GM12865 (cell line): ENCODE results near the gene KANSL1.
"Not testable (repeated sequence)": the region's sequence is repeated elsewhere in the genome, so short reads cannot be mapped to it uniquely, and the experiment has no call there.

Experiments
- DNase-seq: peaks from one replicate; pipeline ENCODE4 v3.0.0; 2010; ENCODE audit warnings: low read depth
- H3K4me3 ChIP-seq: 2 replicates; pipeline ENCODE4 v1.5.1; 2011; ENCODE audit warnings: mild to moderate bottlenecking, low read depth, low read length, control low read depth
- CTCF ChIP-seq: IDR thresholded peaks from 2 replicates; pipeline ENCODE4 v1.5.1; 2011; ENCODE audit warnings: low read length, control low read depth, low read depth, inconsistent platforms; ENCODE audit not compliant: insufficient read depth; ENCODE audit errors: missing control alignments

The KANSL1 gene

GRCh38 chr17:46110219-46110618, 83.0 kb downstream of the KANSL1 start:
- no peak overlapping the region for H3K4me3 ChIP-seq
- DNase-seq, result no peak
- TF ChIP-seq CTCF, result no peak

DNA sequence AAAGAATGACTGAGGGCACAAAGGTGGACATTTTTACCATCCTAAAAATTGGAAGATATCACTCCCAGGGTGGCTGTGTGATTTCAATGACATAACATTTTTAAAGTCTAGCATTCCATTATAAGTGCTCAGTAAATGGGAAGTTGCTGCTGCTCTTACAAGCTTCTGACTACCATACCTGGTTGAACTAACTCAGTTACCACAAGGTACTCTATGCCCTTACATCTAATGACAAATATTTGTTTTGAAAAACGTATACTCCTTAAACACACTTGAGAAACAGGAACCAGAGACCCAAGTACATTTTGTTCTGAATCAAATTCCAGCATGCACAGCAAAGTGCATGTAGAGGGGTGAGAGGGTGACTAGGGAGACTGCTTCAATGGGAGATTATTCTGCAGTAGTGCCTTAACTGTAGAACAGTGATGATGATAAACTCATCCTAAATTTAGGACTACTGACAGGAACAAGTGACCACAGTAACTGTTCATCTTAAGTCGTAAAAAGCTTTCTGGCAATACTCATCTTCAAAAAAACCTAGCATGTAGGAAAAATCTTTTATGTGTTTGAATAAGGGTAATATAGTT, 83.5 kb downstream of the KANSL1 start:
- no peak for TF ChIP-seq CTCF
- DNase-seq, result no peak
- H3K4me3 ChIP-seq, result no peak overlapping the region

- DNase-seq, result no peak
- no peak overlapping the region for H3K4me3 ChIP-seq
- no peak for TF ChIP-seq CTCF
These were observed 84.6 kb downstream of the KANSL1 start for GRCh38 chr17:46108550-46109110.

DNA sequence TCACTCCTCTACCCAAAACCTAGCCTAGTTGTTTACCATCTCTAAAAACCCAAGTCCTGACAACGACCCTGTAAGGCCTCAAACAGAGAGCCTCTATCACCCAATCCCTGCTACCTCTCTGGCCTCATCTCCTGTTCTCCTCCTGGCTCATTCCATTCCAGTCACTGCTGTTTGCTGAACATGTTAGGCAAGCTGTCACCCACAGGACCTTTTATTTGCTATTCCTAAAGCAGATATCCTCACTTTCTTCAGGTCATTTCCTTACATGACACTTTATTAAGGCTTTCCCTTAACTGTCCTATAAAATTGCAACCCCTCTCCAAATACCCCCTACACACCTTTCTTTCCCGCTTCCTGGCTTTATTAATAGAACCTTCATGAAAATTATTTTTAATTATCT, 85.1 kb downstream of the KANSL1 start:
- DNase-seq, result no peak
- no peak for TF ChIP-seq CTCF
- no peak overlapping the region for H3K4me3 ChIP-seq

GRCh38 chr17:46106966-46107644, 86.1 kb downstream of the KANSL1 start:
- H3K4me3 ChIP-seq, result no peak overlapping the region
- no peak for DNase-seq
- no peak for TF ChIP-seq CTCF

DNA sequence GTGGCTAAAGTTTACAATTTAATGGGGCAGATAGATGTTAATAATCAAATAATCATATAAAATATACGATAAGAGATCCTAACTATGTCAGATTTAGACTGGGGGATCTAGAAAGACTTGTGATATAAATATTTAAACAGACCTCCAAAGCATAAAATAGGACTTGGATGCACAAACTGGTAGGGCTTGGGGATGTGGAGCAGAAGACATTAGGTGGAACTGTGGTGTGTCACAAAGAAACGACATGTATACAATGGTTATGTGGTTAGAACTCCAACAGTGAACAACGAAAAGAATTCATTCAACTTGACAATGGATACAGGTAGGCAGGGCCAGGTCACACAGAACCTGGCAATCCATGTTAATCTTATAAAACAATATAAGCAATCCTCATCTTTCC, 90.4 kb downstream of the KANSL1 start:
- not testable (repeated sequence) for H3K4me3 ChIP-seq

DNA sequence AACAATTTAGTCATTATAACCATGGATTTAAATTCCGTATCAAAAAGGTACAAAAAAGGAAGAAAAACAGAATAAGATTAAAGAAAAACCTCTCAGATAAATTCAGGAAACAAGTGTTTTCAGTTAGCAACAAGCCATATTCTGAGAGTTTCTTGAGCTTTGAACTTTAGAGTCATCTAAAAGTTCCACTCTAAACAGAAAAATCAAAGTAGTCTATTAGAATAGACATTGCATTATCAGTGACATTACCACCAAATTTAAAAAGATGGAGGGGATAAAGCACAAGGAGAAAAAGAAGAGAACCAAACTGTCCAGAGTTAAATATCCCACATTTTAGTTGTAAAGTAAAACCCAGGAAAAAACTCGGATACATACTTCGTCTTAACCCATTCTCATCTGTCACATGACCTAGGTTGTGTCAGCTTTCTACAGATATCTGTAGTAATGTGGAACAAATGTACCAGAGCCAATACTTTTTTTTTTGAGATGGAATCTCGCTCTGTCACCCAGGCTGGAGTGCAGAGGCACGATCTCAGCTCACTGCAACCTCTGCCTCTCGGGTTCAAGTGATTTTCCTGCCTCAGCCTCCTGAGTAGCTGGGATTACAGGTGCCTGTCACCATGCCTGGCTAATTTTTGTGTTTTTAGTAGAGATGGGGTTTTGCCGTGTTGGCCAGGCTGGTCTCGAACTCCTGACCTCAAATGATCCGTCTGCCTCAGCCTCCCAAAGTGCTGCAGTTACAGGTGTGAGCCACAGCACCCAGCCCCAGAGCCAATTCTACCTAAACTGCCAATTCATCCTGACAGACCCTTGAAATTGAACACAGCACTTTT, 91.2 kb downstream of the KANSL1 start:
- not testable (repeated sequence) for DNase-seq

More for the DNA sequence above, 90.4 kb downstream of the KANSL1 start:
- not testable (repeated sequence) for DNase-seq

More for the DNA sequence above, 91.2 kb downstream of the KANSL1 start:
- H3K4me3 ChIP-seq, result not testable (repeated sequence)
